T-cell (primary cell): ENCODE measurements around the gene MMP25. TPM values are rescaled to one million over a fixed set of nuclear protein-coding genes. Genes with fewer than 3 reads are reported as not detected.

Experiments
- ATAC-seq, 4 experiments: fragments of 200-7000 bp in 3 of 4; fragments of 150-1000 bp in 1 of 4; cut with Tn5 transposase; replicated peaks in 1 of 4; 1 replicate in 3 of 4; 2 replicates in 1 of 4; pipeline ENCODE4 v1.10.0; 2021; ENCODE audit warnings: moderate library complexity in 3 of 4, mild to moderate bottlenecking in 2 of 4, moderate number of reproducible peaks in 1 of 4
- CTCF ChIA-PET, 2 donors: fragments of 300-600 bp; sonication (Branson Sonifier 250); formaldehyde crosslinking; loops; one replicate each; lab custom pipeline; 2022; ENCODE audit warnings: antibody characterized with exemption in 2 of 2; lab: Charles Lee
- POLR2A ChIA-PET, 2 donors: fragments of 300-600 bp; sonication (Branson Sonifier 250); formaldehyde crosslinking; loops; one replicate each; lab custom pipeline; 2022; ENCODE audit warnings: antibody characterized with exemption in 2 of 2; lab: Charles Lee
- DNase-seq, 35 experiments: peaks; one replicate each; pipeline versions ENCODE4 v3.0.0 to v3.0.0-alpha.2; 2013 to 2023
- H3K27ac ChIP-seq: one replicate; pipeline ENCODE4 v1.5.1; 2013; ENCODE audit warnings: low read length
- H3K27me3 ChIP-seq, 2 experiments: replicated peaks in 1 of 2; 1 replicate in 1 of 2; 2 replicates in 1 of 2; pipeline versions ENCODE4 v1.6.1 to v1.7.0; 2013; ENCODE audit warnings: low read length in 1 of 2, mixed read lengths in 1 of 2; ENCODE audit not compliant: control insufficient read depth in 2 of 2, insufficient read depth in 2 of 2; ENCODE audit errors: extremely low read depth in 1 of 2
- H3K36me3 ChIP-seq, 2 donors: 1 replicate in 1 of 2; 2 replicates in 1 of 2; pipeline versions ENCODE4 v1.6.1 to v1.7.0; 2013; ENCODE audit warnings: low read length in 1 of 2; ENCODE audit not compliant: control insufficient read depth in 2 of 2, insufficient read depth in 1 of 2; ENCODE audit errors: extremely low read depth in 1 of 2
- H3K4me1 ChIP-seq, 2 experiments: 1 replicate in 1 of 2; 2 replicates in 1 of 2; pipeline versions ENCODE4 v1.6.1 to v1.7.0; 2013; ENCODE audit warnings: low read length in 2 of 2, mixed read lengths in 1 of 2; ENCODE audit not compliant: insufficient read depth in 2 of 2, control insufficient read depth in 1 of 2; ENCODE audit errors: extremely low read depth in 1 of 2
- H3K4me3 ChIP-seq, 2 donors: 1 replicate in 1 of 2; 2 replicates in 1 of 2; pipeline versions ENCODE4 v1.5.1 to v1.7.0; 2013; ENCODE audit warnings: mild to moderate bottlenecking in 2 of 2, low read length in 1 of 2, moderate library complexity in 1 of 2; ENCODE audit not compliant: control insufficient read depth in 1 of 2; ENCODE audit errors: extremely low read depth in 1 of 2
- H3K9me3 ChIP-seq: 2 replicates; pipeline ENCODE4 v1.7.0; 2013
- H3K27ac Mint-ChIP-seq, 2 donors: one replicate each; pipeline ENCODE4 v1.8.0; 2020 to 2021; ENCODE audit warnings: mild to moderate bottlenecking in 2 of 2, mixed read lengths in 2 of 2
- H3K27me3 Mint-ChIP-seq, 2 donors: one replicate each; pipeline ENCODE4 v1.8.0; 2021 to 2022; ENCODE audit warnings: mixed read lengths in 2 of 2
- H3K36me3 Mint-ChIP-seq: one replicate; pipeline ENCODE4 v1.8.0; 2021; ENCODE audit warnings: mixed read lengths
- H3K4me1 Mint-ChIP-seq, 3 donors: one replicate each; pipeline ENCODE4 v1.8.0; 2020 to 2022; ENCODE audit warnings: mixed read lengths in 3 of 3, mild to moderate bottlenecking in 1 of 3
- H3K4me3 Mint-ChIP-seq, 3 donors: one replicate each; pipeline ENCODE4 v1.8.0; 2020 to 2022; ENCODE audit warnings: mild to moderate bottlenecking in 3 of 3, mixed read lengths in 3 of 3, moderate library complexity in 3 of 3
- H3K9me3 Mint-ChIP-seq, 3 donors: one replicate each; pipeline ENCODE4 v1.8.0; 2020 to 2022; ENCODE audit warnings: mixed read lengths in 3 of 3
- WGBS: methylation state at CpG from one replicate; pipeline ENCODE4 v1.1.5; 2013; ENCODE audit warnings: missing lambda C conversion rate; ENCODE audit not compliant: insufficient coverage; 5-methylcytosine and 5-hydroxymethylcytosine counted together
- total RNA-seq, 35 experiments: library from RNA in 6 of 35; stranded (reverse) in 6 of 35; fragments of 120-200 nt in 1 of 35; gene quantifications; one replicate each; pipeline versions ENCODE4 v1.2.1 to v1.2.4 and lab custom pipeline; 2013 to 2026

MMP25 gene
- total RNA-seq, 5 donors from 2014 or later (not counting 1 experiment from before 2014, with no cell fraction given): 1.6 to 9.6 (median 4.1) TPM

- peak within 1 kb of the TSS; percentile 90 for H3K27ac Mint-ChIP-seq
- DNase-seq: no peak
- H3K27me3 Mint-ChIP-seq: no peaks in the 10 kb centered on the region
- peaks cover 43 to 58% (median 46%) of the 10 kb centered on the region in 3 donors for H3K4me1 Mint-ChIP-seq
- peak within 1 kb of the TSS; percentile 66 to 75 (median 70) for H3K4me3 Mint-ChIP-seq
- CTCF ChIA-PET: interaction anchor here (0.6 to 3.0 kb wide), 7 partner anchors 10 to 365 kb away, joined by 3 to 8 read pairs (median 3); no protein-coding TSS in a partner anchor
- no peaks in the 10 kb centered on the region for H3K9me3 ChIP-seq
- WGBS: 84% methylated on average over 11 of the region's 21 CpGs
- POLR2A ChIA-PET: interaction anchor here (0.5 to 0.7 kb wide), 2 partner anchors 10 to 21 kb away, joined by 3 to 12 read pairs; no protein-coding TSS in a partner anchor
- H3K9me3 Mint-ChIP-seq: no peaks in the 10 kb centered on the region
- H3K27ac ChIP-seq: peak within 1 kb of the TSS; percentile 25
- H3K27me3 ChIP-seq: no peaks in the 10 kb centered on the region
- no peak for ATAC-seq
- peak within 1 kb of the TSS; percentile 2 to 33 for H3K4me3 ChIP-seq
- peaks cover 16 to 67% of the 10 kb centered on the region in 2 experiments for H3K4me1 ChIP-seq
- H3K36me3 ChIP-seq: no peaks in the 10 kb centered on the region
- no peaks in the 10 kb centered on the region for H3K36me3 Mint-ChIP-seq
Measured at GRCh38 chr16:3098459-3099394, 52.4 kb downstream of the MMP25 start, which contains the start of gene ZSCAN10. Gene ZSCAN10 (minus strand): TSS chr16:3099294. CDS start chr16:3092937, 6,357 bp downstream.

GRCh38 chr16:3099395-3099731, 53.0 kb downstream of the MMP25 start:
- ATAC-seq (no peak), DNase-seq (peak in 1 of 35 experiments; percentile 18)
- POLR2A ChIA-PET: no interaction called here
- 95% methylated on average over 4 of the region's 5 CpGs for WGBS
- H3K27me3 ChIP-seq: no peaks in the 10 kb centered on the region
- H3K9me3 Mint-ChIP-seq: no peaks in the 10 kb centered on the region
- H3K9me3 ChIP-seq: no peaks in the 10 kb centered on the region
- peaks cover 16 to 60% of the 10 kb centered on the region in 2 experiments for H3K4me1 ChIP-seq
- peak overlapping the region; percentile 25 for H3K27ac ChIP-seq
- no peaks in the 10 kb centered on the region for H3K27me3 Mint-ChIP-seq
- H3K36me3 ChIP-seq: no peaks in the 10 kb centered on the region
- H3K36me3 Mint-ChIP-seq: no peaks in the 10 kb centered on the region
- CTCF ChIA-PET: interaction anchor here in 1 of 2 donors (0.5 to 3.0 kb wide), 3 partner anchors 18 to 67 kb away, joined by 3 to 8 read pairs (median 3); no protein-coding TSS in a partner anchor
- peak overlapping the region in 1 of 3 donors; percentile 75 for H3K4me3 Mint-ChIP-seq
- peaks cover 41 to 58% (median 45%) of the 10 kb centered on the region in 3 donors for H3K4me1 Mint-ChIP-seq
- H3K4me3 ChIP-seq: no peak overlapping the region
- H3K27ac Mint-ChIP-seq: peak overlapping the region; percentile 64 to 90

- DNase-seq: peak; percentile 69 to 91 (median 79)
- Histone ChIP-seq H3K27ac (peak overlapping the region; percentile 25), H3K9me3 (no peaks in the 10 kb centered on the region), H3K4me1 (peaks cover 16 to 56% of the 10 kb centered on the region in 2 experiments), H3K36me3 (no peaks in the 10 kb centered on the region), H3K27me3 (no peaks in the 10 kb centered on the region), H3K4me3 (peak overlapping the region; percentile 2 to 33)
- CTCF ChIA-PET: interaction anchor here in 1 of 2 donors (0.5 to 3.0 kb wide), 4 partner anchors 18 to 68 kb away, joined by 3 to 14 read pairs (median 6); no protein-coding TSS in a partner anchor
- H3K36me3 Mint-ChIP-seq: no peaks in the 10 kb centered on the region
- no peaks in the 10 kb centered on the region for H3K27me3 Mint-ChIP-seq
- peaks cover 36 to 54% (median 40%) of the 10 kb centered on the region in 3 donors for H3K4me1 Mint-ChIP-seq
- no peaks in the 10 kb centered on the region for H3K9me3 Mint-ChIP-seq
- peak overlapping the region; percentile 90 for H3K27ac Mint-ChIP-seq
- ATAC-seq: peak; percentile 82 to 88 (median 84)
- peak overlapping the region; percentile 66 to 75 (median 70) for H3K4me3 Mint-ChIP-seq
- WGBS: 31% methylated on average over 14 of the region's 39 CpGs
- POLR2A ChIA-PET: no interaction called here
Measured at GRCh38 chr16:3099732-3100499, 53.6 kb downstream of the MMP25 start.

- peaks cover 33 to 53% (median 47%) of the 10 kb centered on the region in 3 donors for H3K4me1 Mint-ChIP-seq
- CTCF ChIA-PET: interaction anchor here (0.7 to 1.3 kb wide), 6 partner anchors 14 to 78 kb away, joined by 3 to 14 read pairs (median 4); partner anchors contain the start of gene ZNF213 (in 1 of the 2)
Measured at GRCh38 chr16:3101018-3101840, 54.9 kb downstream of the MMP25 start.

GRCh38 chr16:3101841-3102470, 55.6 kb downstream of the MMP25 start:
- CTCF ChIA-PET: interaction anchor here (0.6 to 1.6 kb wide), 9 partner anchors 13 to 358 kb away, joined by 3 to 8 read pairs (median 4); partner anchors contain the start of gene ZNF213 (in 1 of the 2)
- POLR2A ChIA-PET: interaction anchor here in 1 of 2 donors (0.7 kb wide), 1 partner anchor 42 kb away, joined by 6 read pairs; no protein-coding TSS in a partner anchor

More at GRCh38 chr16:3101018-3101840, 54.9 kb downstream of the MMP25 start:
- H3K4me3 Mint-ChIP-seq: peak overlapping the region; percentile 63 to 85 (median 81)
- 71% methylated on average over 18 of the region's 29 CpGs for WGBS
- Histone ChIP-seq H3K27ac (no peak overlapping the region), H3K9me3 (no peaks in the 10 kb centered on the region), H3K27me3 (no peaks in the 10 kb centered on the region), H3K36me3 (no peaks in the 10 kb centered on the region), H3K4me3 (peak overlapping the region in 1 of 2 donors; percentile 49), H3K4me1 (peaks cover 17 to 56% of the 10 kb centered on the region in 2 experiments)
- no peaks in the 10 kb centered on the region for H3K27me3 Mint-ChIP-seq
- DNase-seq: peak in 17 of 35 experiments; percentile 21 to 82 (median 32)
- H3K9me3 Mint-ChIP-seq: no peaks in the 10 kb centered on the region
- ATAC-seq: peak in 1 of 4 experiments; percentile 15
- POLR2A ChIA-PET: interaction anchor here in 1 of 2 donors (0.7 kb wide), 1 partner anchor 42 kb away, joined by 6 read pairs; no protein-coding TSS in a partner anchor
- no peaks in the 10 kb centered on the region for H3K36me3 Mint-ChIP-seq
- peak overlapping the region; percentile 75 to 98 for H3K27ac Mint-ChIP-seq

More at GRCh38 chr16:3101841-3102470, 55.6 kb downstream of the MMP25 start:
- H3K27ac ChIP-seq: no peak overlapping the region
- peak overlapping the region; percentile 63 to 85 (median 81) for H3K4me3 Mint-ChIP-seq
- H3K27me3 ChIP-seq: no peaks in the 10 kb centered on the region
- no peaks in the 10 kb centered on the region for H3K9me3 ChIP-seq
- H3K4me3 ChIP-seq: peak overlapping the region in 1 of 2 donors; percentile 60
- H3K36me3 ChIP-seq: no peaks in the 10 kb centered on the region
- DNase-seq (peak in 3 of 35 experiments; percentile 15 to 56 (median 19)), ATAC-seq (no peak)
- peaks cover 17 to 58% of the 10 kb centered on the region in 2 experiments for H3K4me1 ChIP-seq
- 65% methylated on average over 21 of the region's 27 CpGs for WGBS
- H3K27ac Mint-ChIP-seq: peak overlapping the region; percentile 75 to 98
- no peaks in the 10 kb centered on the region for H3K9me3 Mint-ChIP-seq
- no peaks in the 10 kb centered on the region for H3K36me3 Mint-ChIP-seq
- peaks cover 33 to 54% (median 50%) of the 10 kb centered on the region in 3 donors for H3K4me1 Mint-ChIP-seq
- H3K27me3 Mint-ChIP-seq: no peaks in the 10 kb centered on the region
